GM10266 (cell line): ENCODE measurements around the gene AIFM3.

Source experiments
- DNase-seq: peaks from one replicate; pipeline ENCODE4 v3.0.0; 2012; ENCODE audit errors: extremely low spot score
- CTCF ChIP-seq: IDR thresholded peaks from 2 replicates; pipeline ENCODE4 v1.5.1; 2012; ENCODE audit warnings: mild to moderate bottlenecking, low read depth; ENCODE audit not compliant: control insufficient read depth, insufficient read depth; ENCODE audit errors: missing control alignments

AIFM3 gene

GRCh38 chr22:20979940-20980453 lies 12.9 kb downstream of the AIFM3 start:
- TF ChIP-seq CTCF, result no peak
- DNase-seq, result no peak

DNA sequence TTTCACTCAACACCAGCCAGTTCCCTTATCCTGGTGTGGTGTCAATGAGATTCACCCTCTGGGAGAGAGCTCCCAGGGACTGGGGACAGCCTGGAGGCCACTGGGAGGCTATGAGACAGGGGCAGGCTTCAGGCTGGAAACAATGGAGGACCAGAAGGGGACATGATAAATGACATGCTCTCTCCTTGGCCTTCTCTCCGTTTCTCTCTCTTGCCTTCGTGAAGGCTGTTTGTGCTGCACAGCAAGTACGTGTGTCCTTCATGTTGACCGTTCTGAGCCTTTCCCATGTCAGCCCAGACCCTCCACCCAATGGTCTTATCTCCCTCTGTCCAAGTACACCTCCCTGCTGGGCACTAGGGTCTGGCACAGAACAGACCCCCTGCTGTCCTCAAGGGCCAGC lies 13.5 kb downstream of the AIFM3 start:
- TF ChIP-seq CTCF, result no peak
- no peak for DNase-seq

GRCh38 chr22:20980938-20981722 lies 14.1 kb downstream of the AIFM3 start:
- TF ChIP-seq CTCF, result no peak
- DNase-seq, result no peak

DNA sequence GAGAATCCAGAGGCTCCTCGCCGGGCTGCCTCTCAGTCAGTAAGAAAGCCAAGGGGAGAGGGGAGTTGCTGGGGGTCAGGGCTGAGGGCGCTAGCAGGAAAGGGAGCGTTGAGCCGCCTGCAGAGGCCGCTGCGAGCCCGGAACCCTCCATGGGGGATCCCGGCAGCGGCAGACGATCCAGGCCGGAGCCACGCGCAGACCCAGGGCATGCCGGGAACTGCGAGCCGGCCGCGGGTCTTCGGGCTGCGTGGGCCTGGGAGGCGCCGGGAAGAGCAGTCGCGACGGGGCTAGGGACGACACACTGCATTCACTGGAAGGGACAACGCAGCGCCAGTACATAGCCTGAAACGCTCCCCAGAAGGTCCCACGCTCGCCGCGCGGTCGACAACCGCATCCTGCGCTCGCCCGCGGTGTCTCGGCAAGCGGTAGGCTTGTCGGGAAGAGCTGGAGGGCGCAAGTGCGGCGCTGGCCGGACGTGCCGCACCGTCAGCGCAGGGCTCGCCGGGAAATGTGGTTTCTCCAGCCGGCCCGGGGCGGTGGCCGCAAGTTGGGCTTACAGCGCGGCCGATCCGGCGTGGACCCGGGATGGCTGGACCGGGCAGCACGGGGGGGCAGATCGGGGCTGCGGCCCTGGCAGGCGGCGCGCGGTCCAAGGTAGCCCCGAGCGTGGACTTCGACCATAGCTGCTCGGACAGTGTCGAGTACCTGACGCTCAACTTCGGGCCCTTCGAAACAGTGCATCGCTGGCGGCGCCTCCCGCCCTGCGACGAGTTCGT lies 14.9 kb downstream of the AIFM3 start, which contains the start of gene LZTR1:
LZTR1 (plus strand) TSS at position 511 of the 776 bp plus-strand sequence; CDS start at position 586, 75 bp downstream.
- TF ChIP-seq CTCF, result peak; percentile 67
- DNase-seq, result peak; percentile 90

DNA sequence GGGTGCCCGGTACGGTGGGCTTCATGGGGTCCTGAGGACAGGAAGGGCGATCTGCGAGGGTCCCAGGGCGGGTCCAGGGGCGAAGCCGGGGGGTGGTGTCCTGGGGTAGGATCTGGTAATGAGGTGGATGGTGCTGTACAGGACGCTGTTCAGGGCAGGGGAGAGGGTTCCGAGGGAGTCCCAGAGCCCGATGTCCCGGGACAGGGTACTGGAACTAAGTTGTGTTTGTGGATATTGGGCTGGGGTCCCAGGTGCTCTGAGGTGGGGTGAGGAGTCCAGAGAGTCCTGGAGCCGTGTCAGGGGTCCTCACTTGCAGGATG lies 15.5 kb downstream of the AIFM3 start:
- TF ChIP-seq CTCF, result no peak
- DNase-seq, result no peak

DNA sequence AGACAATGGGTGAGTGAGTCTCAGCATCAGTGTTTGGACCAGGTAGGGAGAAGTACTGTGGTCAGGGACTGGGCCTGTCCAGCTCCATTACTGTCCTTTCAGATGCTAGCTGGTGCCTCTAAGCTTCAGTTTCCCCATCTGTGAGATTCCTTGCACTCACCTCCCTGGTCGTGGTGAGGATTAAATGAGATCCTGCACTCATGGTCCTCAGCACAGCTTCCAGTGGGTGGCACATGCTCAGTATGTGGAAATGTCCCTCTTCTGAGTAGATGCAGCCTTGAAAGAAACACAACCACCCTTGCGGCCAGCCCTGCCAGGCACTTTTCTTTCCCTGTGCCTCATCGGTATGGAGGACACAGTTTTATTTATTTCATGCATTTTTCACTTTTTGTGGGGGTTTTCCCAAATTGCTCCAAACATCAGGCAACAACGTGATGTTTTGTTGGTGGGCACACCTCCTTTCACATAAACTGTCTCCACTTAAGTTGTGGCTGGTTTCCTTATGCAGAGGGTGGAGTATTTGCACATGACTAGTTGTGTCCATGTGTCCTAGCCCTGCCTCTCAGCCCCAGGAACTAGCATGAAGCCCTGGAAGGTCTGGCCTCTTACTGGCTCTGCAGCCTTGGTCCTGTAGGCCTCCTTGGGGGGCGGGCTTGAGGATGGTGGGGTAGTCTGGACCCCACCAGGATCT lies 16.2 kb downstream of the AIFM3 start:
- no peak for TF ChIP-seq CTCF

More for the DNA sequence above, 16.2 kb downstream of the AIFM3 start:
- DNase-seq, result no peak
